Measurements from ENCODE around the gene RBMX. TPM values are rescaled to one million over a fixed set of nuclear protein-coding genes. Genes with fewer than 3 reads are reported as not detected.

RBMX gene
- total and polyA plus RNA-seq, 2 of the 13 experiments (the other 11 are each of a cell fraction or from before 2014, with no cell fraction given), result 114 to 254 TPM

- TF ChIP-seq ZNF770 (CRISPR knock-in tag; IDR thresholded peaks at IDR 0.05) (peak; percentile 93), HNRNPLL (IDR thresholded peaks at IDR 0.05; ENCODE audit: low read depth, low read length, poor library complexity, severe bottlenecking) (no peak), HMG20A (CRISPR knock-in tag; IDR thresholded peaks at IDR 0.05; ENCODE audit: borderline replicate concordance) (no peak), SP4 (CRISPR knock-in tag; IDR thresholded peaks at IDR 0.05) (no peak), TEAD2 (CRISPR knock-in tag; IDR thresholded peaks at IDR 0.05) (no peak), RAD21 (CRISPR knock-in tag; IDR thresholded peaks at IDR 0.05) (no peak), CCDC6 (CRISPR knock-in tag; IDR thresholded peaks at IDR 0.05) (no peak), ZNF777 (CRISPR knock-in tag; IDR thresholded peaks at IDR 0.05) (no peak), MTA3 (CRISPR knock-in tag; IDR thresholded peaks at IDR 0.05) (no peak), CEBPB (IDR thresholded peaks at IDR 0.05; ENCODE audit: borderline replicate concordance, low read depth, low read length) (peak; percentile 66), NKX3-1 (CRISPR knock-in tag; IDR thresholded peaks at IDR 0.05) (no peak), PRDM10 (CRISPR knock-in tag; IDR thresholded peaks at IDR 0.05; ENCODE audit: low read depth) (no peak), POLR2AphosphoS5 (IDR thresholded peaks at IDR 0.05; ENCODE audit: low read depth, low read length) (0 out of 2 replicates have a peak, but pooled peaks have one; percentile 26), PHF5A (CRISPR knock-in tag; IDR thresholded peaks at IDR 0.05; ENCODE audit: low read depth, unreplicated experiment) (no peak), PTBP1 (IDR thresholded peaks at IDR 0.05; ENCODE audit: low read depth, low read length, poor library complexity, severe bottlenecking) (no peak), HNF4A (CRISPR knock-in tag; IDR thresholded peaks at IDR 0.05) (0 out of 2 replicates have a peak, but pooled peaks have one; percentile 15), ONECUT2 (CRISPR knock-in tag; IDR thresholded peaks at IDR 0.05) (no peak), MIXL1 (CRISPR knock-in tag; IDR thresholded peaks at IDR 0.05) (no peak), RELA (CRISPR knock-in tag; IDR thresholded peaks at IDR 0.05) (no peak), RBM22 (optimal IDR thresholded peaks at IDR 0.05; ENCODE audit: low read length) (peak; percentile 53), ZNF737 (CRISPR knock-in tag; IDR thresholded peaks at IDR 0.05; ENCODE audit: borderline replicate concordance) (no peak), RBFOX2 (IDR thresholded peaks at IDR 0.05; ENCODE audit: low read depth, low read length) (no peak)
- TF ChIP-seq, protein P1, sequence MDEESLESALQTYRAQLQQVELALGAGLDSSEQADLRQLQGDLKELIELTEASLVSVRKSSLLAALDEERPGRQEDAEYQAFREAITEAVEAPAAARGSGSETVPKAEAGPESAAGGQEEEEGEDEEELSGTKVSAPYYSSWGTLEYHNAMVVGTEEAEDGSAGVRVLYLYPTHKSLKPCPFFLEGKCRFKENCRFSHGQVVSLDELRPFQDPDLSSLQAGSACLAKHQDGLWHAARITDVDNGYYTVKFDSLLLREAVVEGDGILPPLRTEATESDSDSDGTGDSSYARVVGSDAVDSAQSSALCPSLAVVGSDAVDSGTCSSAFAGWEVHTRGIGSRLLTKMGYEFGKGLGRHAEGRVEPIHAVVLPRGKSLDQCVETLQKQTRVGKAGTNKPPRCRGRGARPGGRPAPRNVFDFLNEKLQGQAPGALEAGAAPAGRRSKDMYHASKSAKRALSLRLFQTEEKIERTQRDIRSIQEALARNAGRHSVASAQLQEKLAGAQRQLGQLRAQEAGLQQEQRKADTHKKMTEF (CRISPR knock-in tag; IDR thresholded peaks at IDR 0.05), result no peak
- TF ChIP-seq, protein P2, sequence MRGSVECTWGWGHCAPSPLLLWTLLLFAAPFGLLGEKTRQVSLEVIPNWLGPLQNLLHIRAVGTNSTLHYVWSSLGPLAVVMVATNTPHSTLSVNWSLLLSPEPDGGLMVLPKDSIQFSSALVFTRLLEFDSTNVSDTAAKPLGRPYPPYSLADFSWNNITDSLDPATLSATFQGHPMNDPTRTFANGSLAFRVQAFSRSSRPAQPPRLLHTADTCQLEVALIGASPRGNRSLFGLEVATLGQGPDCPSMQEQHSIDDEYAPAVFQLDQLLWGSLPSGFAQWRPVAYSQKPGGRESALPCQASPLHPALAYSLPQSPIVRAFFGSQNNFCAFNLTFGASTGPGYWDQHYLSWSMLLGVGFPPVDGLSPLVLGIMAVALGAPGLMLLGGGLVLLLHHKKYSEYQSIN (CRISPR knock-in tag; IDR thresholded peaks at IDR 0.05; ENCODE audit: borderline replicate concordance), result no peak
Observed at GRCh38 chrX:136866337-136867095, 14.0 kb downstream of the RBMX start (continued).

All from HepG2 (cell line).